ENCODE results near the gene ASCL4. TPM values are rescaled to one million over a fixed set of nuclear protein-coding genes. Genes with fewer than 3 reads are reported as not detected.

Gene ASCL4
- not detected in 2 replicates for total RNA-seq

GRCh38 chr12:107774349-107775029 is at the start of gene ASCL4:
Gene ASCL4 (plus strand): TSS chr12:107774704. CDS start chr12:107775219, 515 bp downstream.

GRCh38 chr12:107760809-107761501 is 13.5 kb upstream of the ASCL4 start, which contains the start of gene PRDM4:
Gene PRDM4 (minus strand): TSS chr12:107761137. CDS start chr12:107760515, 622 bp downstream.

Other genes starting within 250 kb of the ASCL4 start
- gene PWP1, start 88.9 kb upstream of the ASCL4 start, total RNA-seq: 79.3 and 162 TPM in 2 replicates
- gene PRDM4, start 13.6 kb upstream of the ASCL4 start, total RNA-seq: 12.3 and 23.8 TPM in 2 replicates

Measured in bladder microvascular endothelial cell (primary cell).